NAMALWA (cell line): ENCODE data around the gene AFG1L.
"Not testable (repeated sequence)": the region's sequence is repeated elsewhere in the genome, so short reads cannot be mapped to it uniquely, and the experiment has no call there.

Experiments
- DNase-seq: peaks from one replicate; pipeline ENCODE4 v3.0.0-alpha.2; 2015; ENCODE audit warnings: low spot score

AFG1L gene

DNA sequence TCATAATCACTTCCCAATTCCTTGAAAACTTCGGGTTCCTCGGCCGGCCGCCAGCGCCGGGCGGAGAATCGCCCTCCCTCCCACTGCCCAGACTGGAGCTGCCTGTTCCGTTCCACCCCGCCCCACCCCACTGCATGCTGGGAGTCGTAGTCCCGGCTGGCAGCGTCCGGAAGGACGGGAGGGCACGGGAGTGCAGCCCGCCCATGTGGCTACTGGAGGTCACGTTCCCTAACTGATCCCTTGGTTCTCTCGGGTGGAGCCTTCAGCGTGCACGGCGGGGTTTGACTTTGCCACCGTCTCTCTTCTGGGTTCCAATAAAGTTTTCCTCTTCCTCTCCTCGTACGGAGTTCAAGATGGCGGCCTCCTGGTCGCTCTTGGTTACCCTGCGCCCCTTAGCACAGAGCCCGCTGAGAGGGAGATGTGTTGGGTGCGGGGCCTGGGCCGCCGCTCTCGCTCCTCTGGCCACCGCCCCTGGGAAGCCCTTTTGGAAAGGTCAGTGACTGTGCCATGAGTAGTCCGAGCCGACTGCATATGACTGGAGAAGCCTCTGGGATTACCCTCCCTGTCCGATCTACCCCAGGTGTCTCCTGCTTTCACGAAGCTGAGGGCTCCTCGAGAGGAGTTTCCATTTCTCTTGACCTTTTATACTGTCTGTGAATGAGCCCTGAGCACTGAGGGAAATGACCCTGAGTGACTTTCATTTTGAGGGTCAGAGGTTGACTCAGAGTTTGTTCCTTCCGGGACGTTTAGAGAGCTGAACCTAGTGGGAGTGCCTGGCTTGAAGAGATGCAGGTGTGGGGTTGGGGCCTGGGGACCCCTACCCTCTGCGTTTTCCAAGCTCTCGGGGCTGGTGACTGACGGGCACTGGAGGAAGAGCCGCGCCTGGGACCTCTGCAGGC, at the start of gene AFG1L:
AFG1L (plus strand) TSS at position 328 of the 899 bp plus-strand sequence; CDS start at position 354, 26 bp downstream.
- peak; percentile 88 for DNase-seq

DNA sequence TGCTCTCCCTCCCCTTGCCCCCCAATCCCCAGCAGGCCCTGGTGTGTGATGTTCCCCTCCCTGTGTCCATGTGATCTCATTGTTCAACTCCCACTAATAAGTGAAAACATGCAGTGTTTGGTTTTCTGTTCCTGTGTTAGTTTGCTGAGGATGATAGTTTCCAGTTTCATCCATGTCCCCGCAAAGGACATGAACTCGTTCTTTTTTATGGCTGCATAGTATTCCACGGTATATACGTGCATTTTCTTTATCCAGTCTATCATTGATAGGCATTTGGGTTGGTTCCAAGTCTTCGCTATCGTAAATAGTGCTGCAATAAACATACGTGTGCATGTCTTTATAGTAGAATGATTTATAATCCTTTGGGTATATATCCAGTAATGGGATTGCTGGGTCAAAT, 49.8 kb upstream of the AFG1L start:
- DNase-seq: not testable (repeated sequence)

DNA sequence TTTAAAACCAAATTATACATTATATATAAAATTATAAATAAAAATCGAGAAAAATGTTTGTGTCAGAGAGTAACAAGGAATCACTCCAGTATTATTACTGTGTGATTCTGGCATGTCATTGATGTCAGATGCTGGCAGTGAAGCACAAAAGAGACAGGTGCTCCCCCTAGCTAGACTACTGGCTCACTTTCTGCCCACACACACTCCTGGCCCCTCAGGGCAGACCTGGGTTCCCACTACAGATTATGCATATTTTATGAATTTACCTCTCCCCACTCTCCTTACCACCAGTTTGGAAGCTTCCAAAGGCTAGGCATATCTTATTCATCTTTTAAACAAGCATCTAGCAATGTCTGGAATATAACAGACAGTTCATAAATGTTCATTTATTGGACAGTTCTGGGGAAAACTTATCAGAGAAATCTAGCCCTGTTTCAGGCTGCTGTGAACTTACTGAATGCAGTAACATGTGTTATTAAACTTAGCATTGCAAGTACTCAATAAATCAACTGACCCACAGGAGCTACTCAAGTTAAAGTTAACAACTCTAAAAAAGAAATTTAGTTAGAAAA, 46.8 kb upstream of the AFG1L start:
- no peak for DNase-seq

DNA sequence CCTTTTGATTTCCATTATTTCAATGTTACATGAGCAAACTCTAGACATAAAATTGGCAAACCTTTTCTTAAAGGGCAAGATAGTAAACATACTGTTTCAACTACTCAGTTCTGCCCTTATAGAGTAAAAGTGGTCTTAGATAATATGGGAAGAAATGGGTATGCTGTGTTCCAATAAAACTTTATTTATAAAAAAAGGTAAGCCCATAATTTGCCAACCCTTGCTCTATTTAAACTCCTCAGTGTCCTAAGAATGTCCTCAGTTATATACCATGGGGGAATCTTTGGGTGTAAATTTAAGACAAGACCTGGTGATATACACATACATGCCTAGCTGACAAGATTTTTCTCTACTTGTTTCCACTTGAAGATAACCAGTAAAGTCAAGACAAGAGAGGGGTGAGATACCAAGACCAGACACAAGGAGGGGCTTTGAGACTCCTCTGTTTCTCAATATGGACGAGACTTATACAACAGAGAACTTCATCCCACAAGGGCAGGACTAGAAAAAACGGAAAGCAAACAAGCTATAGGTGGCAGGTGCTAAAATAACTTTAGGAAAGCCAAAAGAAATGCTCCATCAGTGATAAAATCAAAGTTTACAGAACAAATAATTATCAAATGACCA, 44.5 kb upstream of the AFG1L start:
- DNase-seq: peak; percentile 76

DNA sequence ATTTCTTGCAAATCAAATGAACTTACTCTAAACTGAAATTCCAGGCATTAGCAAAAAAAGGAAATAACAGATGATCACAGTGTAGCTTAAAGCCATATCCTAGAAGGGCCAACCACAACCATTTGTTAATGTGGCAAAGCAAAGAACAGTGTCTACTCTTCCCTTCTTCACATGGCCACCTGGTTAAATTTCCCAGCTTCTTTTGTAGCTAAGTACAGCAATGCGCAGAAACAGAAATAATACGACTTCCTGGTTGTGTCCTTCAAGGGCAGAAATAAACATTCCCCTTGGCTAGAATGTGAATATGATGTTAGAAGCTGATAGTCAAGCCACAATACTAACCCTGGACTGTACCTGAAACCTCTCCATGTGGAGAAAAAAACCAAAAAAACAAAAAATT, 43.6 kb upstream of the AFG1L start:
- DNase-seq: no peak

DNA sequence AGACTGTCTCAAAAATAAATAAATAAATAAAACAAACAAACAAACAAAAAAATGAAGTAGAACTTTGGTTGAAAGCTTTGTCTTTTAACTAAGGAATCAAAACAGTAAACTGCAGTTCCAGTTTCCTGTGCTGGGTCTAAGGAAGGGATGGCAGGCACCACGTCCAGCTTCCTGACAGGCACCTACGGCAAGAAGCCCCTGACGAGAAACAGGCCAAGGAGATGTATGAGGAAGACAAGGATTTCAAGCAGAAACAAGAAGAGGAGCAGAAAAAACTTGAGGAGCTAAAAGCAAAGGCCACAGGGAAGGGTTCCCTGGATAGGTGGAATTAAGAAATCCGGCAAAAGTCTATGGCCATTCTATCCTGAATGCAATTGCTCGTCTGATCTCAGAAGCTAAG, 42.8 kb upstream of the AFG1L start:
- DNase-seq: no peak

DNA sequence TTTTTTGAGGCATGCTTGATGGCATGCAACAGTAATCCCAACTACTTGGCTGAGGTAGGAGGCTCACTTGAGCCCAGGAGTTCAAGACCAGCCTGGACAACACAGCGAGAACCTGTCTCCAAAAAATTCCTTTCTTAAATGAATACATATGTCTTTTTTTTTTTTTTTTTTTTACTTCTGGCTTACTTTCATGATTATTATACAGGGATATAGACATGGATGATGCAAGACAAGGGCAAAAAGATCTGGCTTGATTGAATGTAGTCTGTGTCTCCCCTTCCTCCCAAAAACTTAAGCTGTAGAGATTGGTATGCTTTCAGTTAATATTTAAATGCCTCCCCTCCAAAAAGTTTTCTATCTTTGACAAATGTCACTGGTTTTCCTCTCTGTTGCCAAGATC, 41.6 kb upstream of the AFG1L start:
- DNase-seq: no peak

DNA sequence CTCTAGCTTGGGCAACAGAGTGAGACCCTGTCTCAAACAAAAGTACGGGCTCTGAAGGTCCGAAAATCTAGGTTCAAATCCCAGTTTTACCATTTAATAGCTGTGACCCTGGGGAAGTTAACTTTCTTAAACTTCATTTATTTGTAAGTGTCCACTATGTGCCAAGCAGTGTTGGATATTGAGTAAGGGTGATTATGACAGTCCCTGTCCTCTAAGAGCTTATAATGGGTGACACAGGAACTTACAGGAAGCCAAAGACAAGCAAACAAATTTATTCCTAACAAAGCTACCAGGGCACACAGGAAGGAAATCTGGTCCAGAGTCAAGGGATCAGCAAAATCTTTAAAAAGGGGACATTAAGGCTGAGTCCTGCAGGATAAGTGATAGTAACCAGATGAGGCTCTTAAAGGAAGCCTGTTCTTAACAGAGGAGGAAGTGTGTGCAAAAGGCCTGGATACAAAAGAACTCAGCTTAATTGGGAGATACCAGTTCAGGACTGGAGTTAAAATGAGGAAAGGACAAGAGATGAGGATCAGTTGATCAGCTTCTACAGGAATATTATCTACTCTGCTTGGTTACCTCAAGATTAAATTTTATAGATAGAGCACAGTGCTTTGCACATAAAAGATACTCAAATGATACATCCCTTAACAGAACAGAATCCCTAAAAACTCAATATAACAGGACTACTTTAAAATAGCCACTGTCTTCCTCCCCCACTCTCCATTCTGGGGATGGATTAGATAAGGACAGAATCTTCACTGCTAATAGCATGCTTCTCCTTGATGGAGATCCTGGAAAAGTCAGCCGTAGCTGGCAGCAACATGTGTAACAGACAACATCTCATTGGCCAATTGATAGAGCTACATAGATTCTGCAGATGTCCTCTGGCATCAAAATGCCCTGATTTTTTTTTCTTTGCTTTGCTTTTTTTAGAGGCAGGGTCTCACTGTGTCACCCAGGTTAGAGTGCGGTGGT, 40.1 kb upstream of the AFG1L start:
- no peak for DNase-seq

DNA sequence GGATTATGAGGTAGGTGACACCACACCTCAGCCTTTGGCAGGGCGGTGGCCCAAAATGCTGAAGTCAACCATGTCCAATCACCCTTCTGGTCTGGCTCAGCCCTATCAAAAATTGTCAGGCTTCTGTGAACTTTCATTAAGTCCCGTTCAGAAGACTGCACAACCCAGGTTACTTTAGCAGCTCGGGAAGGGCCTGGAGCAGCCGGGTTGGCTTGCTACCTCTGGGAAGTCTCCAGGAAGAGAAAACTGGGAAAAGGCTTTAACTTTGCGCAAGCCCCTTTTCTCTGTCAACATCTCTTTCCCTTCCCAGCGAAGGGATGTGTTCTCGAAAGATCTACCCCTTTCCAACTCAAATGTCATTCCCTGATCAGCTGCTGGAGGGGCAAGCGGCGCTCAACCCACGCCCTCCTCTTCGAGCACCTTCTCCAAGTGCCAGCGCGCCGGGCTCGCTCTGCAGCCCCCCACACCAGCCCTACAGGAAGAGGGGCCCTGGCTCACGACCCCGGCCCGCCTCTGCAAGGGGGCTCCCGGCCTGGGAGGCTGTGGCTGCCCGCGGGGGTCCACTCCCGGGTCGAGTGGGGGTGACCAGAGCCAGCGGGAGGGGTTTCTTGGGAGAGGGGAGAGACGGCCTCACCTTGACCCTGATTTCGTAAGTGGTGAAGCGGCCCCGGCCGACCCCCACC, 34.6 kb upstream of the AFG1L start:
- DNase-seq: peak; percentile 80

DNA sequence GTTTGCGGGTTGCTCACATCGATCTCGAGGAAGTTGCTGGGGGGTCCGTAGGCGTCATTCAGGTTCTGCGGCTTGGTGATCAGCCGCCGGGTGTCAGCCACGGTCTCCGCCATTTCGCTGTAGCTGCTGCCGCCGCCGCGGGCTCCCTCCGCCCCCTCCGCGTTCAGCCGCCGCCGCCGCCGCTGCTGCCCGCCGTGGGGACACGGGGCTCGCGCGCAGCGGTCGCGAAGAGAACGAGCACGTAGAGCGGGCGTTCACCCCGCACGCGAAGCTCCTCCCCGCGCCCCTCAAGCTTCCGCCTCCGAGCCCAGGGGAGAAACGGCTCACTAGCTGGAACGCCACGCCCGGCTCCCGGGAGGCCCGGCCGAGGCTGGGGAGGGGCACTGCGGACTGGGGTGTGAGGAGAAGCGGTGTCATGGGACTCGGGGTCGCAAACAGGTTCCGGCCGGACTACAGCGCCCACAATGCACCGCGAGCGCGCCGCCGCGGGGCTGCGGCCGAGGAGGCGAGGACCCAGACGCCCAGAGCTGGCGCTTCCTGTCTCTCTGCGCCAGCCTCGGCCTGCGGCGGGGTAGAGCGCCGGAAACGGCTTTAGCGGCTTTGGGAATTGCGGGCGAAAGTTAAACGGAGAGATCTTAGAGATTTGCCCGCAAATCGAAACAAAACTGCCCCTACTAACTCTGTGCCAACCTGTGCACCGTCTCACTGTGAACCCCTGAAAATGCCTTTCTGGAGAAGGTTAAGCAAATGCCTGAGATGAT, 33.9 kb upstream of the AFG1L start, which contains the start of gene SNX3:
SNX3 (minus strand) TSS at position 232 of the 761 bp plus-strand sequence; CDS start at position 113, 119 bp downstream.
- peak; percentile 97 for DNase-seq

DNA sequence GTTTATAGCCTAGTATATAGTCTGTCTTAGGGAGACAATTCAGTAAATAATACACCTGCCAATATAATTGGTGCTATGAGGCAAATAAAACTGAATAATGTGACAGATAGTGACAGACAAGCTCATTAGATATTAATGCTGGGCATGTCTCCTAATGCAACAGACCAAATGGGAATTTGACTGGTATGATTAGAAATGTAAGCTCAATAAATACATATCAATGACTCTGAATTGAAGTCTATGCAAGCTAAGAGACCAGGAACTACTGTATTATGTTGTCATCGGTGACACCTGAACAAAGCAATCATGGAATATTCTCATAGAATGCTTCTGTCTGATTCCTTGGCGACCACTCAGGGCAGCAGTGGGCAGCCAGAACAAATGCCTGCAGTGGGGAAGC, 31.5 kb upstream of the AFG1L start:
- DNase-seq: no peak

DNA sequence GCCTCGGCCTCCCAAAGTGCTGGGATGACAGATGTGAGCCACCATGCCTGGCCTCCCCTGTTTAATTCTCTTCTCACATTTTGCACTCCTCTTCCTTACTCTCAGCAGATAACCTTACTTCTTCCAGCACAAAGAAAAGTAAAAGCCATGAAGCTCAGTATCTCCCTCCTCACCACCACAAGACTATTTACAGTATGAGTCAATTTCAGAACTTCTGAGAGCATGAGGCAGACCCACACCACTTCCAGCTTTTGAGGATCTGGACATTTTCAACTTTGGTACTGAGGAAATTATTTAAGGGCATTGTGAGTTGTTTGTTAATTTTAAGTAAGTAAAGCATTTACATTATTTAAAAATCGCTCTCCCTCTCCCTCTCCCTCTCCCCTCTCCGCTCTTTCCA, 26.0 kb upstream of the AFG1L start:
- no peak for DNase-seq

DNA sequence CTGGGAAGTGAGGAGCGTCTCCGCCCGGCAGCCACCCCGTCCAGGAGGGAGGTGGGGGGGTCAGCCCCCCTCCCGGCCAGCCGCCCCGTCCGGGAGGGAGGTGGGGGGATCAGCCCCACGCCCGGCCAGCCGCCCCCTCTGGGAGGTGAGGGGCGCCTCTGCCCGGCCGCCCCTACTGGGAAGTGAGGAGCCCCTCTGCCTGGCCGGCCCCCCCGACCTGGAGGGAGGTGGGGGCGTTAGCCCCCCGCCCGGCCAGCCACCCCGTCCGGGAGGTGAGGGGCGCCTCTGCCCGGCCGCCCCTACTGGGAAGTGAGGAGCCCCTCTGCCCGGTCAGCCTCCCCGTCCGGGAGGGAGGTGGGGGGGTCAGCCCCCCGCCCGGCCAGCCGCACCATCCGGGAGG, 24.9 kb upstream of the AFG1L start:
- not testable (repeated sequence) for DNase-seq

DNA sequence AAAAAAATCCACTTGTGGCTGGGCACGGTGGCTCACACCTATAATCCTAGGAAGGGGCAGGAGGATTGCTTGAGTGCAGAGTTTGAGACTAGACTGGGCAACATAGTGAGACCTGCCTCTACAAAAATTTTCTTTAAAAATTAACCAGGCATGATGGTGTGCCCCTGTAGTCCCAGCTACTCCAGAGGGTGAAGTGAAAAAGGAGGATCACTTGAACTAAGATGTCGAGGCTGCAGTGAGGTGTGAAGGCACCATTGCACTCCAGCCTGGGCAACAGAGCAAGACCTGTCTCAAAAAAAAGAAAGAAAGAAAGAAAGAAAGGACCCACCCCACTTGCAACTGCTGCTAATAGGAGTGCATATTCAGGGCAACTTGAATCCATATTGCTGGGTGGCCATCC, 20.3 kb upstream of the AFG1L start:
- DNase-seq: no peak

DNA sequence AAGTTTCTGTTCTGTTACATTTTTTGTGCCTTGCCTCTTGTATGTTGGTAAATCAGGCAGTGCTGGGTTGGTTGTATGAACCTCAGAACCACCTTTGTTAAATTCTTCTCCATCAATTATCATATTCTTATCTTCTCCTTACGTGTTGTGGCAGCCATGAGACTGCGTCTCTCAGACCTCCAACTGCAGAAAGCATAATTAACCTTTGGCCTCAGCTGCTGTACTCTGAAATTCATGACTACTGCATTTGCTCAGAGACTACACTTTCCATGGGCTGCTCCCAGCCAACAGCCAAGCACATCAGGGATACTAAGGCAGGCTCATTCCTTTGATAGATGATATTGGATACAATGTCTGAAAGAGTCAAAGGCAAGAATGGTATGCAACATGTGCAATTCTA, 18.9 kb upstream of the AFG1L start:
- DNase-seq: no peak

DNA sequence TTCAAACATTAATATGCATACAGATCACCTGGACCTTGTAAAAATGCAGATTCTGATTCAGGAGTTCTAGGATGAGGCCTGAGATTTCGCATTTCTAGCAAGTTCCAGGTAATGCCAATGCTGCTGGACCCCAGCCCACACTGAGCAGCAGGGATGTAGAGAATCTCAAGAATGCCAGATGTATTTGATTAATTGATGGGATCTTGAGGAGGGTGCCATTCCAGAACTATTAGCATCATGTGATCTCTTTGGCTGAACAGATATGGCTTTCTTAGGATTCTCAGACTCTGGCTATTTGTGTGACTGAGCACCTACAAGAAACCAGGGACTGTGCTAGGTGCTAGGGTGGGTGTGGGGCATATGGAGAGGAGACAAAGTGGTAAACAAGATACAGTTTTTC, 17.6 kb upstream of the AFG1L start:
- no peak for DNase-seq

DNA sequence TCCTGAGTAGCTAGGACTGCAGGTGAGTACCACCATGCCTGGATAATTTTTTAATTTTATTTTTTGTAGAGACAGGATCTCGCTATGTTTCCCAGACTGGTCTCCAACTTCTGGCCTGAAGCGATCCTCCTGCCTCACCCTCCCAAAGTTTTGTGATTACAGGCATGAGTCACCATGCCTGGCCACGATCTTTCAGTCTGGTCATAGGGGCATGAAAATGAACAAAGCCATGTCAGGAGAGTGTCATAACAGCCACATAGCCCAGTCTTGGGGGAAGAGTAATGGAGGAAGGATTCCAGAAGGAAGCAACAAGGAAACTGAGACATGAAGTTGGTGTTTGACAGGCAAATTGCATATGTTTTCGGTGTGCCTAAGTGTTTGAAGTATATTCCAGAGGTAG, 17.0 kb upstream of the AFG1L start:
- no peak for DNase-seq

DNA sequence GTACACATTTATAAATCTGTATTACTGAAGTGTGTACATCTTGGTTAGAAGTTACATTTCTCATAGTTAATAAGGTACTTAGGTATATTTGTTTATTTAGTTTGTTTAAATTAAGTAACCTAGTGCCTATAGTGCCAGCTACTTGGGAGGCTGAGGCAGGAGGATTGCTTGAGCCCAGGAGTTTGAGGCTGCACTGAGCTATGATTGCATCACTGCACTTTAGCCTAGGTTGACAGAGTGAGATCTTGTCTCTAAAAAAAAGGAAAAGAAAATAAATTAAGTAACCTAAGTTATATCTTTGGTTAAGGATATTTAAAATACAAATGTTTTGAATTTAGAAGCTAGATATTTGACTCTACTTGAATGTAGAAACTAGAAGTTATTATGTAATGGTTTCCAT, 9.5 kb upstream of the AFG1L start:
- no peak for DNase-seq

DNA sequence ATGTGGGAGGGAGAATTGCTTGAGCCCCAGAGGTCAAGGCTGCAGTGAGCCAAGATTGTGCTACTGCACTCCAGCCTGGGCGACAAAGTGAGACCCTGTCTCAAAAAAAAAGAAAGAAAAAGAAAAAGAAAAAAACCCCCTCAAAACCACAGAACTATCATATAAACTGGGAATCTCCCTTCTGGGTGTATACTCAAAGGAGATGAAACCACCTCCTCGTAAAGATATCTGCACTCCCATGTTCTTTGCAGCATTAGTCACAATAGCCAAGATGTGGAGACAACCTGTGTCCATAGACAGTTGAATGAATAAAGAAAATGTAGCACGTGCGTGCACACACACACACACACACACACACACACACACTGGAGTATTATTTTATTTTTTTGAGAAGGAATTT, 8.5 kb upstream of the AFG1L start:
- no peak for DNase-seq

DNA sequence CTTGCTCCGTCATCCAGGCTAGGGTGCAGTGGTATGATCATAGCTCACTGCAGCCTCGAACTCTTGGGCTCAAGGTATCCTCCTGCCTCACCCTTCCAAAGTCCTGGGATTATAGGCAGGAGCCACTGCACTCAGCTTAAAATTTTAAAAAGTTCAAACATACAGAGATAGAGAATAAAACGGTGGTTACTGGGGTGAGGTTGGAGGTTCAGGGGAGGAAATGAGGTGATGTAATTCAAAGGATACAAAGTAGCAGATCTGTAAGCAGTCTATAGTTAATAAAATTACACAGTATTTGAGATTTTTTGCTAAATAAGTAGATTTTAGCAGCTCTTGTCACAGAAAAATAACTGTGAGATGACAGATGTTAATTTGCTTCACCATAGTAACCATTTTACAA, 7.5 kb upstream of the AFG1L start:
- no peak for DNase-seq

DNA sequence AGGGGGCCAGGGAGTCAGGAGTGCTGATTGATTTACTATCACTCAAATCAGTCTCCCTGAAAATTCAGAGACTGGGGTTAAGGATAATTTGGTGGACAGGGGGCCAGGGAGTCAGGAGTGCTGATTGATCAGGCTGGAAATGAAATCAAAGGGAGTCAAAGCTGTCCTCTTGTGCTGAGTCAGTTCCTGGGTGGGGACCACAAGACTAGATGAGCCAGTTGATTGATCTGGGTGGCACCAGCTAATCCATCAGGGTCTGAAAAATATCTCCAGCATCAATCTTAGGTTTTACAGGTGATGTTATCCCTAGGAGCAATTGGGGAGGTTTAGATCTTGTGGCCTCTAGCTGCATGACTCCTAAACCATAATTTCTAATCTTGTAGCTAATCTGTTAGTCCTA, 6.1 kb upstream of the AFG1L start:
- no peak for DNase-seq
